Umbilical cord (tissue), 2 donors: ENCODE results near the gene ZBTB33. TPM values are rescaled to one million over a fixed set of nuclear protein-coding genes. Genes with fewer than 3 reads are reported as not detected.
A peak's percentile ranks its signal among the peaks of the same experiment; 100 is the strongest.

Experiments used
- DNase-seq: peaks from one replicate; pipeline ENCODE4 v3.0.0-alpha.2; 2015; ENCODE audit warnings: low spot score
- total RNA-seq: library from RNA; depleted of rRNA; stranded (reverse); fragments of >200 nt; gene quantifications from one replicate; pipeline ENCODE4 v1.2.3, GENCODE V29; 2014; ENCODE audit warnings: low replicate concordance; ENCODE audit not compliant: insufficient read depth

The ZBTB33 gene
- total RNA-seq, 1 donor from 2014 or later: 15.9 TPM

DNA sequence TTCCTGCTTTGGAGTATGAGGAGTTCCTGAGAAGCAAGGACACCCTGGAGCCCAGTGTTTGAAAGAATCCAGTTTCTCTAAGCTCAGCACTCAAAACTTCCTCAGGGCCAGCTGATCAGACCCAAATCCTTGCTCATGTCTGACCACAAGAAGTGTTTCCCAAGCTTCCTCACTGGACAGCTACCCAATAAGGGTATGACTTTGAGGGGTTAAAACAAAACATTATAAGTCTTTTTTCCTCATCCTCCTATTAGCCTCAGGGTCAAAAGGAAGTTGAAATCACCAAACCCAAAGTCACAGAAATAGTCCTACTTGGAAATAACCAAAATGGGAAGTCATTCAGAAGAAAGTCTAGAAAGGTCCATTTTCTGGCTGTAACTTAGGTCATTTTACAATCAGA is 13.7 kb downstream of the ZBTB33 start:
- no peak for DNase-seq

DNA sequence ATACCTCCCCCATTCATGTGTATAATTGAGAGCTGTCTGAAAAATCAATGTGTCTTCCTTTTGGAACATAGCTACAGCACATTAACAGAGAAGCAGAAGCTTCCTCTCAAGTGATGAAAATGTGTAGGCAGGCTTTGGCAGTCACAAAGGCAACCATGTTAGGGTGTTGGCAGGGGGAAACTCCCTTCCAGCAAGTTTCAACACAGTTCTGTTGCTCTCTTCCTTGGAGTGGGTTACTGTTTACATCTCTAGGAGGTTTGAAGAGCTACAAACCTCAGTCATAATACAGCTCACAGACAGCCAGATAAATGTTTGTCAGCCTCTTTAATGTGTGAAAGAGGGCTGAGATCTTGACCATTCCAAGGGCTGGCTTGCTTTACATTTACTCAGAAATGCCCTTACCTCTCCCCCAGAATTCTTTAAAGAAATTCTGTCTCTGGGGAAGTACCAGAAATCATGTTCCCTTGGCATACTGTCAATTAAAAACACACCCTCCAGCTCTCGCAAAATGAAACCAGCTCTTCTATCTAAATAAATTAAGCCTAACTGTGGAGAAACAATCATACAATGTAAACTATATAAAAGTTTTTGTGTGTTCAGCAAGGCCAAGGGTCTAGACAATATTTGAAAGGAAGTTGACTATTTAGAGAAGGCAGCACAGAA is 18.9 kb downstream of the ZBTB33 start:
- DNase-seq: no peak

DNA sequence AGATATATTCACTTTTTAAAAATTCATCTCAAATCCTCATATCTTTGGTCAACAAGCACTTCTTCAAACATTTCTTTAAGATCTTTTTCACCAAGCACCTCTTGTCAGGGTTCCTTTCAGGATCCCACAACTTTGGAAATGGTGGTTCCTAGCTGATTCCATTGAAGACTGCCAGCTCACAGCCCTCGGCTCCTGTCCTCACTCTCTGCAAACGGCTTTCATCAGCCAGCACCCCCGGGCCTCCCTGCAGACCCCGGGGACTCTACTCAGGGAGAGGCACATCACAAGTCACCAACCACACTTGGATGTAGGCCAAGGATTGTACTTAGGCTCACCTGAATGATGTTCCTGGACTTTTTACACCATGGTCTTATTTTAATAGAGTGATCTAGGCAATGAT is 20.0 kb downstream of the ZBTB33 start:
- DNase-seq: no peak

DNA sequence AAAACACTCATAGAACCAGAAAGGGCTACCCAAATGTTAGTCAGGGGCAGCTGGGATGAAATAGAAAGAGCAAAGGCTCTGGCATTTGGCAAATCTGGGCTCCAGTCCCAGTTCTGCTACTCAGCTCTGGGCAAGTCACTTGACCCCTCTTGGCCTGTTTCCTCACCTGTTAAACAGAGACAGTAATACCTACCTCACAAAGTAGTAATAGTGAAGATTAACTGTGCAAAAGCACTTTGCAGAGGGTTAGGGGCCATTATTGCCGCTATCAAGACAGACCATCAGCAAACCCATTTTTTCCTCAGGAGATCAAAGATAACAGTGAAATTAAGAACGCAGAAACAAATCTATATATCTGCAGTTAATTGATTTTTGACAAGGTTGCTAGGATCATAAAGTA is 20.6 kb downstream of the ZBTB33 start:
- DNase-seq: no peak

DNA sequence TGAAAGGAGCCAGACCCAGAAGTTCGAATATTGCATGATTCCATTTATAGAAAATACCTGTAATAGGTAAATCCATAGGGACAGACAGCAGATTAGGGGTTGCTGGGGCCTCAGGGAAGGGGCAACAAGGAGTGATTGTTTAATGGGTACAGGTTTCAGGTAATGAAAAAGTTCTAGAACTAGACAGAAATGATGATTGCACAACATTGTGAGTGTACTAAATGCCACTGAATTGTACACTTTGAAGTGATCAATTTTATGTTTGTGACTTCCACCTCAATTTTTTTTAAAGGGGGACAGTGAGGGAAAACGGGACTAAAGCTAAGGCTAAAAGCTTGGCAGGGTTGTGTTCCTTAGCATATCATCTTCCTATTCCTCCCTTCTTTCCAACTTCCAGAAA is 23.5 kb downstream of the ZBTB33 start:
- no peak for DNase-seq

DNA sequence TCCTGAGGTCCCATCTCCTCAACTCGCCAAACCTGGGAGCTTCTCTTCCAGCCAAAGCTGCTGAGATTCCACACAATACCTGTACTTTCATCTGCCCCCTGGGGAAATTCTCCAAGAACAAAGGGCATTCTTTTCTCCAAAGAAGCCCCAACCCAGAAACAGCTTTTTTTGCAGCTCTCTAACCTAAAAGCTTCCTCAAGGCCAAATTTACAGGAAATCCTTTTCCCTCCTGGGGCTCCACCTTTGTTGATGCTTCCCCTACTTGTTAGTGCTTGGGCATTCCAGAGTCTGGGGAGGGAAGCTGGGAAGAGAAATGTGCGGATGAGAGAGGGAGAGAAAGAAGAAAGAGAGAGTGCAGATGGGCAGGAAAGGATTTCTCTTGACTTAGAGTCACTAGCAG is 24.3 kb downstream of the ZBTB33 start:
- no peak for DNase-seq

DNA sequence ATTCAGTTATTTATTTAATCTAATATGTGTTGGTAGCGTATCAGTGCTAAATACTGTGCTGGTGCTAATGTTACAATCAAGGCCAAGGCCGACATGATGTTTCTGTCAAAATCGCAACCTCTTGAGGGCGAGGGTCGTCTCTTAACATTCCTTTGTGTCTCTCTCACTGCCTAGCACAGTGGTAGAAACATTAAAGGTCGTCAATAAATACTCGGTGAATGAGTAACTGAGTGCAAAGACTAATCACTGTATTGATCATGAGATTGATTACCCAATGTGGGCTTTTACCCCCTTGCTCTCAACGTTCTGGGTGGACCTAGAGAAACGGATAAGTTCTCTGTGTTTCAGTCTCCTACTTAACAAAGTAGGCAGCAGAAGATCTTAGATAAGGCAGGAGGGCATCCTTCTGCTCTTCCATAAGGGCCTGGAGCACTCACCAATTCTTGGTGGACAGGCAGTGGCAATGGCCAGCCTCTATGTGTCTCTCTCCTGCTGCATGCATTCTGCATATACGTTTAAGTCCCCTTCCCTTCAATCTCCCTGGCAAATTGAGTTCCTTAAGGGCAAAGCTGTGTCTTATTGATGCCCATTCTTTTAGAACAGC is 30.5 kb downstream of the ZBTB33 start:
- DNase-seq: no peak

DNA sequence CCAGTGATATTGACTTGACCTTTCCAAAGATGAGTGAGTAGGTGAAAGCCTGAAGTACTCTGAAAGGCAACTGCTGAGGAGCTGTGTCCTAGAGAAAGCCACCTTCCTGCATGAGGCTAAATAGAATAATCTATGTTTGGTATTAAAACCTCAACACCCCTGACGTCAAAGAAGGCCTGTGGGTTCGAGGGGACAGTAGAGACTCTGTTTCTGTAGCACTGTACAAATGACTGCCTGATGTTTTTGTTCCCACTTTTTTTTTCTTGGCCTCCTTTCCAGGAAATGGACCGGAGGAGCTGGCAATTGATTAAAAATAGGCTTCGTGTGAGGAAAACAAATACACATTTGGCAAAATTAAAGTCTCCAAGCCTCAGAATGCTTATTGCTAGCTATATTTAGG is 31.1 kb downstream of the ZBTB33 start:
- DNase-seq: no peak

DNA sequence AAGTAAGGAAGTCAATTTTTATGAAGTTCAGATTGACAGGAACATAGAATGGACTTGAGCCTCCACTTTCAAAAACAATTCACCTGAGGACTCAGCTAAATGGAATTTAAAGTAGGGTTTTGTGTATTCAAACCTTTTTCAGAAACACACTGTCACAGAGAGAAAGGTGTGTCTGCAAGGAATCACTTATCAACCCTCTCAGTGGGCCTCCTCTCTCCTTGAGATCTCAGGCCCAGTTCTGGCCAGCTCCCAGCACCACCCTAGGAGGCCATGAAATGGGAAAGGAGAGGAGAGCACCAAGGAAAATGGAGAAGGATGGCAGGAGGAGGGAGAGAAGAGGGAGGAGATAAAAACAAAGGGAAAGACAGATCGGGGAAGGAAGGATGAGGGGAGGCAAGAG is 32.1 kb downstream of the ZBTB33 start:
- DNase-seq: no peak

DNA sequence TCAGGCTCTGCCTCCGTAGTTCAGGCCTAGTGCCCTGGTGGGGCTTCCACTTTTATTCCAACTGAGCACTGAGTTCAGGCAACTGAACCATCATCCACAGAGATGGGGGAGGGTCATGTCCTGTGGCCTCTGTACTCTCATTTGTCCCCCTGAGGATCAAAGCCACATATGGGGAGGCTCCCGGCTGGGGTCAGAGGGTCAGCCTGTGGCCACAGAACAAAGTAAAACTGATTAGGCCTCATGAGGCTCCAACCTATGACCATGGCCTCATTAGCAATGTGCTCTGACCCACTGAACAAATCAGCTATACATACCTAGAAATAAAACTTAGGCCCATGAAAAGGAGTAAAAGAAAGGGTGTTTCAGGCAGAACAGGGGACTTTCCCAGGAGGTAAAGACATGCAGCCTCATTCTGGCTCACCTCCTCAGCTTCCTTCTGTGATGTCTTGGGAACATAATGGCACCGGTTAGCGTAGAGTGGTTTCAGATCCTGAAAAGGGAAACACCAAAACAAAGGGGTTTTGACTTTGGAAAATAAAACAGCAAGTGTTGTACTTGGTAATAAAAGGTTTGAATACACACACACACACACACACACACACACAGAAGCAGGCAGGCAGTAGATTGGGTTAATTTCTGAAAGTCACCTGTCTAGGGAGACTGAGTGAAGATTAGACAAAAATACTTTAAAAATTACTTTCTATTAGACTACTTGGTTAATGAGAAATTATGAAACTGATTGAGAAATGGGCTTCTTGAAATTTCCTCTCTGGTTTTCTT is 36.3 kb downstream of the ZBTB33 start:
- no peak for DNase-seq

DNA sequence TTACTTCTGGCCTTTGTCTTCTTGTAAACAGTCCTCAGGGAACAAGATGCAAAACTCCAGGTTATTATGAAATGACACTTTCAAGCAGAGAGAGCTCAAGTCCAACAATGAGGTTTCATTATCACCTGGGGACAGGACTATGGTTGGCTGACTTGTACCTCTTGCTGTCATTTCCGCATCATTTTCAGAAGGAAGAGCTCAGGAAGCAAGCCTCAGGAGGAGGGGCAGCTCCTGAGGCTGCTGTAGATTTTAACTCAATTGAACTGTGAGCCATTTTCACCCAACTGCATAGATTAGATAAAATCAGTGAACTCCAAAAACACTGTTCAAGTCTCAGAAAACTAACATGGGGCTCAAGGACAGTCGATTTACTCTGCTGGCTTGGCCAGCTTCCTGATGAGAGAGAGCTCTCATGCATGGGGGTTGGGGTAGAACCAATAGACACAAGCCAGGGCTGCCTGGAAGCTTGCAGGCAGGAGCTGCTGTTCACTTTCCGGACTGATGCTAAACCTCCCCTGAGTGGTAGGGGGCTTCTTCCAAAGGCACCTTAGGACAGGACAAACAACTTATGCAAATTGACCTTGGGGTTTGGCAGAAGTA is 37.0 kb downstream of the ZBTB33 start:
- DNase-seq: no peak

DNA sequence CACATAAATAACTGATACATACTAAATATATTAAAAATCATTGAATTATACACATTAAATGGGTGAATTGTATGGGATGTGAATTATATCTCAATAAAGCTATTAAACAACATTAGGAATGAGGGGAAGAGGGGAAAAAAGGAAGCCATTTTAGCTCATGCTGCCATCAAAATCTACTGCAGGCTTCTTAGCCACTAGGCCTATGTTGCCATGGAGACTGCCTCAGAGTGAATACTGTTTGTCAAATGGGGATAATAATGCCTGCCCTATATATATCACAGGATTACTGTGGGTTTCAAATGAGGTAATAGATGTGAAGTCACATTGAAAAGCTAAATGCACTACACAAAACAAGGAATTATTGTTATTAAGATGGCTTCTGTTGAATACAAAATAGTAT is 39.5 kb downstream of the ZBTB33 start:
- DNase-seq: no peak

DNA sequence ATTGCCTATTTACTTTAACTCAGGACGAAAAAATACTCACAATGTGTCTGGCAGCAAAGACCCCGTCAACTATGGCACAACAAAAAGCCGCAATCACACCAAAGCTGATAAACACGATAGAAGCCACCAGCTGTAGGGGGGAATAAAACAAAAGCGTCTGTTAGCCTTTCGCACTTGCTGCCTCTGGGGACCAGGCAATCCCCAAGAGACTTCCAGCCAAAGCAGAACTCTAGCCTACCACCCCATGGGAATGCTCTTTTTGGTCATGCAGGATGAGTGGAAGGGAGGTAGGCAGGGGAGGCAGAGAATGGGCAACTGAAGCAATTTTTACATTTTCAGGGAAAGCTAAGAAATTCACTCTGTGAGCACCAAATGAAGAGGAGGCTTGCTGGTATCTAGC is 40.6 kb downstream of the ZBTB33 start:
- no peak for DNase-seq

DNA sequence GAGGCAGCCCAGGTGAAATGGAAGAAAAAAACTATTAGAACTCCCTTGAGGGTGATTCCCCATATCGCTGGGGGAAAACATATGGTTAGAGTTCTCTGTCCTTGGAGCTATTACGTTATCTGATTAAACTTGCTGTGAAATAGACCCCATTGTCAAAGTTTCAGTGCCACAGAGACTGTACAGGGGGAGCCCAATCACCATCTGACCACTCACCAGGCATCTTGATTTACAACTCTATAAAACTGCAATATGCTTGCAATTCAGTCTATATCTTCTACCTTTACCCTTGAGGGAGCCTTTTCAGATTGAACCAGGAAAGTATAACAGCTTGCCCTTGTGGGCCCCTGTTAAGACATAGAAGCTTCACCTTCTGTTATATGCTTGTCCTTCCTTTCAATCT is 42.4 kb downstream of the ZBTB33 start:
- DNase-seq: no peak

DNA sequence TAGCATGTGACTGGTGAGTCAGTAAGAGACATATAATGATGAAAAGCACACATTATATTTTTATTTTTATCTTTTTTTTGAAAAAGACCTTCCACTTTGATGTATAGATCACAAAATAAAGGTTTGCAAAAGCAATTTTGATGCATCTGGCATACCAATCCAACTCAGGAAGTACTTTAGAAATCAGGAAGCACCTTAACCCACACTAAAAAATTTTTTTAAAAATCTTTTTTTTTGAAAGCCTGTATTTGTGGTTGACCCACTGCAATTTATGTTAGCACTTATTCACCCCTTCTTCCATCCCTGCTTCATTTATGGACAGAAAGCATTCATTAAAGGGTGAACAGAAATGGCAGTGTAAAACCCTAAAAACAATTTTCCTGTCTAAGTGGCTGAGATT is 44.0 kb downstream of the ZBTB33 start:
- no peak for DNase-seq

DNA sequence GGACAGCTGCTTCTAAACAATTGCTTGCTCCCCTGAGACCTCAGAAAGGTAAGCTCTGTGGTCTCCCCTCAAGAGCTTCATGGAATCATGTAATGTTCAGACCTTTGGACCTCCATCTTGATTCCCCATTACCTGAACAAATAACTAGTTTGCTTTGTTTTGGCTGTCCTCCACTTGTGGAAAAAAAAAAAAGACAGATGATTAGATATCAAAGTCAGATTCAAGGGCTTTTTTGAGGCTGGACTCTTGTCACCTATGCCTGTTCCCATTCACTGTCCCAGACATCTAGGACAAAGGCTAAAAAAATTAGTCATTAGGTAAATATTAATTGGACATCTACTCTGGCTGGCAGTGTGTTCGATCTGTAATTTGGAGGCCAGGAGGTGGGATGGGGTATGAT is 47.3 kb downstream of the ZBTB33 start:
- no peak for DNase-seq

DNA sequence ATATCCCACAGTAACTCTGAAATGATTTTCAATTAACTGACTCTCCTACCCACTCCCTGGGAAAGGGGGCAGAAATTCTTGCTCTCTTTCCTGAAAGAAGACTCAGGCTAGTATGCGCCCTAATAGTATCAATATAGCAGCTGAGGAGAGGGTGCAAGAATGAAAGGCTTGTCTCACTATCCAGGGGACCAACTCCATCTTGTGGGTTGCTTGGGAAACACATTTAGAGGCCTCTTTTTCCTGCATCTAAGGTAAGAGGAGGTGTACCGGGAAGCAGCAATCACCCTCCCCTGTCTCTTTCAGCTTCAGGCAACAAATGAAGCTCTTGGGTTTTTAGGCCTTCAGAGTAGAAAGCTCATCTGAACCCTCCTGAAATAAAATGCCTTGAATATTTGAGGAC is 49.3 kb downstream of the ZBTB33 start:
- peak; percentile 3 for DNase-seq

DNA sequence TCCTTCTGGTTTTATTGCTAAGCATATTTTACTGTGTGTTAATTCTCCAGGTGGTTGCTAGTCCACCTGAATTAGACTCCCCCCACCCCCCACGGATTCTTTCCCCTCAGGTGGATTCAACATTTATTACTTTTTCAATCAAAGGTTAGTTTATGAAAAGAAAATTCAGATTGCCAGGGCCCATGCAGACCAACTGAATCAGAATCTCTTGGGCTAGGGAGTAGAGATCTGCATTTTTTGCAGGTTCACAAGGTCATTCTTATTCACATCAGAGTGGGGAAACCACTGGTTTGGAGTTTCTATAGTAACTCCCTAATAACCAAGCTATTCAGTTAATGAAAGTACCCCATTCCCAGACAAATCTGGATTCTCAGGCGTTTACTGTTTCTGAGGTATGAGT is 50.9 kb downstream of the ZBTB33 start:
- DNase-seq: no peak

DNA sequence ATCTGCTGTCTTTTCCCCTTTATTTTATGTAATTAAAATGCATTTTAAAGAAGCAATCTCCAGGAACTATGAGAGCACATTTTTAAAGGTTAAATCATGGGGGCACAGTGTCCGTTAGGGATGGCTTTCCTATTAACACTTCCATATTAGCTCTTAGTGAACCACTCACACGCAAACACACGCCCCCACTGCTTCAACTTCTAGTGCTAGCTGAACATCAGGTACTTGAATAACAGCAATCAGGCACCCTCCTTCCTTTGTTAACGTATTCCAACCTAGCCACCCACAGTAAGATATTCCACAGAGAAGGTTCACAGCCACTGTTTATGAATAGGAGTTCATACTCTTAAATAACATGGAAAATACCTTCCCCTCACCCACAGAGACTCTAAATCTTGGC is 51.3 kb downstream of the ZBTB33 start:
- DNase-seq: no peak

DNA sequence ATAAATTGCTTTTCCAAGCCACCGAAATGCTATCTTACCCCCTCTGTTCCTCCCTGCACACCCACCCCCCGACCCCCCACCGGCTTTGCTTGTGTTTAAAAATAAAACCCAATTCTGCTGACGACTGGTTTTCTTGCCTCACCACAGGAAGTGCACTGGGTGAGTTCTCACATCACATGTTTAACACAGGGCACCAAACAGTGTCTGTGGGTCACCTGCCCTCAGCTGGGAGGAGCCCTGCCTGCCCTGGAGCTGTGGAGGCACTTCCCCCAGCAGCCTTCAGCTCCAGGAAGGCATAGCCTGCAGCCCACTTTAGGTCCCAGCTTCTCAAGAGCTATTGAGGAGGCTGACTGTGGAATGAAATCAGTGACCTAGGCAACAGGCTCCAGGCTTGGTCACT is 51.8 kb downstream of the ZBTB33 start:
- peak; percentile 0 for DNase-seq

DNA sequence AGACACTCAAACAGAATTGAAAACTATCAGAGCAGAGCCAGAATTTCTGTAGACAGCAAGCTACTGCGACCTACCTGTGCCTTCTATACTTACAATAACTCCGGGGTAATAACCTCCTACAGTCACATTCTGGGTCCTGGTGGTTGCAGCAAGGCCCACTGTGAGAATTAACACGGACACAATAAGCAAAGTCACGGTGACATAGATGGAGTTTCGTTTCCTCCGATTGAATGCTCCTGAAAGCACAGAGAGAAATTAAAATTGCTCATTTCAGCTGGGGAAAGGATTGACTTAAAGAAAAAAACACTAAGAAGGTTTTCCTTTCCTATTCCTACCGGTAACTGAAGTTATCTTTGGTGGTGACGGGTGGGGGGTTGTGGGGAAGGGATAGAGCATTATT is 53.6 kb downstream of the ZBTB33 start:
- no peak for DNase-seq

DNA sequence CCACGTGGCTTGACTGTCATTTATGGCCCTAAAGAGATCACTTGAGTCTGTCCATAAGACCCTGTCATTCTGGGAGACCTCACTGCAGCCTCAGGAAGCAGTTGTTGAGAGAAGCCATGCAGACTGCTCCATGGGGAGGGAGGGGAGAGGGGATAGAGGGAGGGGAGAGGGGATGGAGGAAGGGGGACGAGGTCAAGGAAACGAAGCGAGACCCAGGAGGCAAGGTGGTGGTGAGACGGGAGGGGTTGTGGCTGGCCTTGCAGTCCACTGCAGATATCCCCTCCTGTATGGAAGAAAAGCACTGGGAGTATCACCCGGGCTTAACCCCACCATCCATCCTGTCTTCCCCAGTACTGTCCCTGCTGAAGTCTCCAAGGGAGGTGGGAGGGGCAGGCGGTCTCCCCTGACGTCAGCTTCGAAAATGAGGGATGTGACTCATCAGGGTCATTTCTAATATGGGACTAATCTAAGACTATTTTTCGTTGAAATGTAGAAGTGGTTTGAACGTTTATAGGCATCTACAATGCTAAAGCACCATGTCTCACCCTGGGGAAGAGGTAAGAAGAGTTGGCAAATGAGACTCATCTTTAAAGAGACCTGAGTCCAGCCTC is 55.0 kb downstream of the ZBTB33 start:
- no peak for DNase-seq
